DMS 273 (cell line): ENCODE measurements around the gene DNHD1.

ENCODE experiments used
- DNase-seq: peaks from one replicate; lab custom pipeline; 2025; ENCODE audit not compliant: unreplicated experiment; lab: John Stamatoyannopoulos, UW

DNHD1 gene

GRCh38 chr11:6557761-6558674 is 60.9 kb downstream of the DNHD1 start:
- no peak for DNase-seq

GRCh38 chr11:6559369-6559768 is 62.3 kb downstream of the DNHD1 start:
- no peak for DNase-seq

- no peak for DNase-seq
Observed at GRCh38 chr11:6561288-6561687, 64.2 kb downstream of the DNHD1 start.

- DNase-seq: peak; percentile 5
Observed at GRCh38 chr11:6563121-6563619, 66.1 kb downstream of the DNHD1 start.

DNA sequence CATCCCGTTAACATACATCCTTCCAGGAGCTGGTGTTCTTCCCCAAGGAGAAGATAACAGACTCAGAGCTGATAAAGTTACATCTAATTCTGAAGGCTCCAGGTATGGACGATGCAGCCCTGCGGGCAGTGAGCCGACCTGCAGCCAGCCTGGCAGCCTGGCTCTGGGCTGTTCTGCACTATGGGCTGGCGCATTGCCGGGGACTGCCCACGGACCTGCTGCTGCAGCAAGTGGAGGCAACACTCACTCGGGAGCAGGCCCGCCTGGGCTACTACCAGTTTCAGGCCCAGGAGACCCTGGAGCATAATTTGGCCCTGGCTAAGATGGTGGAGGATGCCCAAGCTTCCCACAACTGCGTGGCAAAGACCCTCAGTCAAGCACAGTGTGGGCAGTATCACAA is 66.6 kb downstream of the DNHD1 start:
- no peak for DNase-seq

- no peak for DNase-seq
Observed at GRCh38 chr11:6565325-6565724, 68.2 kb downstream of the DNHD1 start.

- no peak for DNase-seq
Observed at GRCh38 chr11:6565988-6566703, 69.1 kb downstream of the DNHD1 start.

DNA sequence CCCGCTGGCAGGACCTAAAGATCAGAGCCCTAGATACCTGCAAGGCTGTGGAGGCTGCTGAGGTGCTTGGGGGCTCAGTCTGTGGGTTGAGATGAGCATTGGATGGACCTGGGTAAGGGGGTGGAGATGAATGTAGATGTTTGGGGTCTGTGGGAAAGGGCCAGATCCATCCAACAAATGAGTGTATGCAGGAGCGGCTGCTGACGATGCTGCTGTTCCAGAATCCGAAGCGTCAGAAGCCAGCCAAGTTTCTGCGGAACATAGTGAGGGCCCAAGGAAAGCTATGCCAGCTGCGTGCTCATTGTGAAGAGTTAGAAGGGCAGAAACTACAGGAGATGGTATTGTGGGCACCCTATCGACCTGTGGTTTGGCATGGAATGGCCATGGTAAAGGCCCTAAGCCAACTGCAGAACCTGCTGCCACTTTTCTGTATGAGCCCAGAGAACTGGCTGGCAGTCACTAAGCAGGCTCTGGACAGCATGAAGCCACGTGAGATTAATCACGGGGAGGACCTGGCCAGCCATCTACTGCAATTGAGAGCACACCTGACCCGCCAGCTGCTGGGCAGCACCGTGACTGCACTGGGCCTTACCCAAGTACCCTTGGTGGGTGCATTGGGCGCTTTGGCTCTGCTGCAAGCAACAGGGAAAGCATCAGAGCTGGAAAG is 69.8 kb downstream of the DNHD1 start:
- DNase-seq: no peak

DNA sequence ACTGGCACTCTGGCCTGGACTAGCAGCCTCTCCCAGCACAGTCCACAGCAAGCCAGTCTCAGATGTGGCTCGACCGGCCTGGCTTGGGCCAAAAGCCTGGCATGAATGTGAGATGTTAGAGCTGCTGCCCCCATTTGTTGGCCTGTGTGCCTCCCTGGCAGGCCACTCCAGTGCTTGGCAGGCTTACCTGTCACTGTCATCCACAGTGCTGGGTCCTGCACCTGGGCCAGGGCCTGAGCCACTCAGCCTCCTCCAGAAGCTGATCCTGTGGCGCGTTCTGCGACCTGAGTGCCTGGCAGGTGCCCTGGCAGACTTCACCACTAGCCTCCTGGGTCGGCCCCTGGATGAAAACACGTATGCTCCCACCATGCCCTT is 70.3 kb downstream of the DNHD1 start:
- DNase-seq: no peak

DNA sequence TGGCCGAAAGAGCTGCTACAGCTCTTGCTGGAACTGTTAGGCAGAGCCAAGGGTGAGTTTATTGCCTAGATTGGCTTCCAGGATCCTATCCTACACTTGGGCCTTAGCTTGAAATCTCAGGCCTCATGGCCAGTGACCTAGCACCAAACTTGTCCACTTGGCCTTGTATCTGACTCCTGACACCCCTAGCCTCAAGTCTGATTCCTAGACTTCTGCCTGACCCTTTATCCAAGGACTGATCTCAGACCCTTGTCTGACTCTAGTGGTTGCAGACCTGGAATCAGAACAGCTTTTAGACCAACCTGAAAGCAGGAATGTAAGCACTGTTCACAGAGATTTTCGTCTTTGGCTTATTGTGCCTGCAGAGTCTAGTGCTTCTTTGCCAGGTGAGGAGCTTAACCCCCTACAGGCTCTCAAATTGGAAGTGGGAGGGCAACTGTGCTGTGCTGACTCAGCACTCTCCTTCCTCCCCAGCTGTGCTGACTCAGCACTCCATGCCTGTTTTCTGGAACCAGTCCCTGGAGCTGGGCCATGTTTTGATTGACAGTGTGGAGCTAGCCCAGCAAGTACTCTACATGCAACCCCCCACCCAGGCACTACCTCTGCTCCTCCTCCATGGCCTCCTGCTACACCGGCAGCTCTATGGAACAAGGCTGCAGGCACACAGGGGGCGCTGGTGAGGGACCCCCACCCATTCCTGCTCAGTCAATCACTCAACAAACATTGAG is 71.3 kb downstream of the DNHD1 start:
- DNase-seq: peak; percentile 90

DNA sequence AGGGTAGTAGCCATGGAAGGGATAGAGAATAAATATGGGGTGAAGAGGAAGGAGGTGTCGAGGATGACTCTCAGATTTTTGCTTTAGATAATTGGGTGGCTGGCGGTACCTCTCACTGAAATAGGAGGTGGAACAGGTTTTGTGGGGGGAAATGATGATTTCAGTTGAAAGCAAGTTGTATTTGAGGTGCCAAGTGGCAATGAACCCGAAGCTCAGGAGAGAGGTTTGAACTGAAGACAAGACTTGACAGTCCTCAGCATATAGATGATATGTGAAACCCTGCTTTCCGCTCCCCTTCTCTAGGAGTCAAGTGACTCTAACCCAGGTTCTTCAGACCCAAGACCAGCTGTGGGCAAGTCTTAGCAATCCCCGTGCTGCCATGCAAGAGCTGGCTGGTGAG is 72.6 kb downstream of the DNHD1 start:
- DNase-seq: no peak

- no peak for DNase-seq
Observed at GRCh38 chr11:6570691-6571427, 73.8 kb downstream of the DNHD1 start.

GRCh38 chr11:6571434-6572008 is 74.4 kb downstream of the DNHD1 start:
- DNase-seq: no peak

GRCh38 chr11:6572215-6572614 is 75.1 kb downstream of the DNHD1 start:
- no peak for DNase-seq

- no peak for DNase-seq
Observed at GRCh38 chr11:6574816-6575715, 78.0 kb downstream of the DNHD1 start.

DNA sequence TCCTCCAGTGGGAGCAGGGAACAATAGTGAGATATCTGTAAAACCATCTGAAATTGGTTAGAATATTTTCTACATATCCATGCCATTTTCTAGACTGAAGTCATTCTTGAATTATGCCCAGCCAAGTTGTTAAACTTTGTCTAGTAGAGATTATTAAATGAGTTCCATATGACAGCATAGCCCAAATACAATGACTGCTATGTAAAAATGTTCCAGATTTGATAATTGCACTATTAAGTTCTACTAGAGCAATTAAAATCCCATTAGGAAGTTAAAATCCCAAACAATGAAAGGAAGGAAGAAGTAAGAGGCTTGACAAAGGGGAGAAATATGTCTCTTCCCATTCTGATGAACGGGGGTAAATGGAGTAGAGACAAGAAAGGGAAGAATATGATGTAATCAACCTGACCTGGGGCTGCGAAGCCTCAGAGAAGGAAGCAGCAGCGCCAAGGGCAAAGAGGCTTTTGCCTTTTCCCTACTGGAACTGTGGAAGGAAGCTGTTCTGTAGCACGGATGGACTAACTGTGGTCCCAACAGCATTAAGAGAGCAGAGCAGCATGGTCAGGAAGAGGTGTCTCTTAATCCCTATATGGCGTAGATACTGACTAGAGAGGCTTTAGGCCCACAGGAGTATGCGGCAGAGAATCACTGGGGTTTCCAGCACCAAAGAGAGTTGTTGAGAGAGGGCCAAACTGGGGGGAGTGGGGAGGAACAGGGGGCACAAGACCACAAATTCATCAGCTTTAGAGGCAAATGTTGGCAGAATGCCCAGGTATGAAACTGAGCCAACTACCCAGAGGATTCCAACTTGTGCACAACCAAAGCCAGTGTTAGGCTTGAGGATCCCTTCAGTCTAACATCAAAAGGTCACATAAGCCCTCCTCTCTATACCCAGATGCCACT is 79.6 kb downstream of the DNHD1 start:
- DNase-seq: peak; percentile 74

- DNase-seq: no peak
Observed at GRCh38 chr11:6578134-6578533, 81.1 kb downstream of the DNHD1 start.

DNA sequence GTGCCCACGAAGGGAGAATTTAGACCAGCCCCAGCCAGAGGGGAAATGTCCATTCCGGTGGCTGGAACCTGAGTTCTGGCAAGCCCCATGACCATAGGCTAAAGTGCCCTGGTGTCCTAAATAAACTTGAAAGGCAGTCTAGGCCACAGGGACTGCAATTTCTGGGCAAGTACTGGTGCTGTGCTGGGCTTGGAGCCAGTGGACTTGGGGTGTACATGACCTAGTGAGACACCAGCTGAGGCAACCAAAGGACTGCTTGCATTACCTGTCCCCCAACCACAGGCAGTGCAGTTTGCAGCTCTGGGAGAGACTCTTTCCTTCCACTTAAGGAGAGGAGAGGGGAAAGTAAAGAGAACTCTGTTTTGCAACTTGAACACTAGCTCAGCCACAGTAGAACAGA is 82.6 kb downstream of the DNHD1 start:
- no peak for DNase-seq
